ENCODE data around the gene KCNK15.
A peak's percentile ranks its signal among the peaks of the same experiment; 100 is the strongest.
"Not testable (repeated sequence)": the region's sequence is repeated elsewhere in the genome, so short reads cannot be mapped to it uniquely, and the experiment has no call there.

KCNK15 gene

DNA sequence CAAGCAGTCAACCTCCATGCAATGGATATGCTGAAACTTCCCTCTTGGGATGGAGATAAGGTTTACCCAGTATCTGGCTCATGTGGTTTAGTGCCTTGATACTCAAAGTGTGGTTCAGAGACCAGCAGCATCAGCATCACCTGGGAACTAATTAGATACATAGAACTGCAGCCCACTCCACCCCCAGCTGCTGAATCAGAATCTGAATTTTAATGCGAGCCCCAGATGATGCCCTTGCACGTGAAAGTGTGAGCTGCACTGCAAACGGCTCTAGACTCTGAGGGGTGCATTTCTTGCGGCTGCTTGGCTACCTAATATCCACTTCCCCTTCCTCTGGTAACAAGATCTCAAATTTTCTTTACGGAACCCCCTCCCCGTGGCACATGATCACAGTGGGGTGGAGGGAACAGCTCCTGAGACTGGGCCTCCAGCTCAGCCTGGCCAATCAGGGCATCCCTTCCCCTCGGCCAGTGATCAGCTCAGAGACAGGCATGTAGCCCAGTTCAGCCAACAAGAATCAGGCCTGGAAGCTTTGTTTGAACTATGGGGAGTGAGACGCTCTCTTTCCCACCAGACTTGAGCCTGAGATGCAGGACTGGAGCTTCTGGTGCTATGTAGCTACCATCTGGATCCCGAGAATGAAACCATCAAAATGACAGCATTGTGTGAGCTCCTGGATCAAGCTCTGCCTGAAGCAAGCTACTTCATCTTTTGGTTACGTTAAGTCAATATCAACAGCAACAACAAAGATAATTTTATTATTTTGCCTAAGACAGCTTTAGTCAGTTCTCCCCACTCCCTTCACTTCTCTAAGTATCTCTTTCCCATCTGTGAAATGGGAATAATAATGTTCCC is 12.8 kb downstream of the KCNK15 start:
- no peak for DNase-seq (ENCODE audit: low read depth, low spot score)

DNA sequence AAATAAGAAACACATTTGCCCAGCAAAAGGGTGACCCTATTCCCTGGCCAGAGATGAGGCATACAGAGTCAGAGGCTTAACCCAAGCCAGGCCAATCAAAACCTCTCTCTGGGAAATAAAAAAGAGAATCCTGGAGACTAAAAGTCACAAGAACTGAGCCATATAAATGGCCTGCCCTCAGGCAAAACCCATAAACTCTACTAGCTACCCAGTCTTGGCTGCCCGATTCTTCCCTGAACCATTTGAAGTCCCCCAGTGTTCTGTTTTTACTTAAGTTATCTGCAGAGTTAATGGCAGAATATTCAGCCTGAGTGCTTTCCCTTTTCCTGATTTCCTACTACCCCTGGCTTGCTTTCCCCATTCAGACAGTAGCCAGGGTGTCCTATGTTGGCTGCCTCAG is 13.9 kb downstream of the KCNK15 start:
- no peak for DNase-seq (ENCODE audit: low read depth, low spot score)

DNA sequence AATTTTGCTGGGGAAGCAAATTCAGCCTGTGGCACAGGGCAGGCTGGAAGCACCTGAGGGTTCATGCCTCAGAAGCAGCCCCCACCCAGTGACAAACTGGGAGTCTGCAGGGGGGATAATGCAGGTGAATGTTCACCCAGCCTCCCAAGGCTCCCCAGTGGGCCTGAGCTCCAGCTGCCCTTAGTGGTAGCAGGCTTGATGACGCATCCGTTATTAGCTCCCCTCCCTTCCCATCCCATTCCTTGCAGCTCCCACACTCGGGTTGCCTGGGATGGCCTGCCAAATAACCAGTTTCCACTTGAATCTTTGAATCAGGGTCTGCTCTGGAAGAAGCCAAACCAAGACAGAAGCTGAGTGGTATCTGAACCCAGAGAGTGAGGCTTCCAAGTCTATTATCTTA is 15.8 kb downstream of the KCNK15 start:
- no peak for DNase-seq (ENCODE audit: low read depth, low spot score)

DNA sequence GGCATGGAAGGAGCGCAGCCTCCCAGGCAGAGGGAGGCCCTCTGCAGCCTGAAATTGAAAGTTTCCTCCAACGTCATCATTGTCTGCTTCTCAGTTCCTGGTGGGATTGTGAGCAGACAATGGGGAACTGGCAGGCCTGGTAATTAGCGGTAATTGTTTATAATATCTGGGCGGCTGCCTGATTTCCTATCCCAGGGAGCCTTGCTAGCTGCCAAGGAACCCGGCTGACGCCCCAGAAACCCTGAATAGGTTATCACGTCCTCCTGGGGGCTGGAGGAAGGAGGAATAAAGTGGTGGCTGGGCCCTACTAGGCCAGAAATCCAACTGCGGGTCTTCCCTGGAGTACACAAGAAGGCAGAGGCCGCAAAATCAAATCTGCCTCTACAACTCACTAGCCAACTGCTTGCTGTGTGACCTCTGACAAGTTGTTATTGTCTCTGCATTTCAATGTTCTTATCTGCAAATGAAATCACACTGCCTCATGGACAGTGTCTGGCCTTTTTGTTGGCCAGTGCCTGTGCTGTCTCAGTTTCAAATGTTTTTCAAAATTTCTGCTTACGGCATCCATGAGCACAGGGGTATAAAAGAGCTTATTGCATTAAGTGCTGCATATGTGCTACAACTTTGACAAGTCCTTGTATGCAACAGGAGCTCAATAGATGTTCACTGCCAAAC is 16.9 kb downstream of the KCNK15 start:
- DNase-seq (ENCODE audit: low read depth, low spot score), result no peak

DNA sequence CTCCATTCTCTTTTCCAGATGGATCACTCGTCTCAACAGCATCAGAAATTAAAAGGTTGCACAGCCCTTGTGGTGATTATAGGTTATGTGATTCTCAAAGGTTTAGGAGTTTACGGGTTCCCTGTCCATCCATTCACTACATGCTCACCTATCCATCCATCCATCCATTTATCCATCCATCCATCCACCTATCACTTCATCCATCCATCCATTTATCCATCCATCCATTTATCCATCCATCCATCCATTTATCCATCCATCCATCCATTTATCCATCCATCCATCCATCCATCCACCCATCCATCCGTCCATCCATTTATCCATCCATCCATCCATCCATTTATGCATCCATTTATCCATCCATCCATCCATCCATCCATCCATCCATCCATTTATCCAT is 18.1 kb downstream of the KCNK15 start:
- DNase-seq (ENCODE audit: low read depth, low spot score), result not testable (repeated sequence)

DNA sequence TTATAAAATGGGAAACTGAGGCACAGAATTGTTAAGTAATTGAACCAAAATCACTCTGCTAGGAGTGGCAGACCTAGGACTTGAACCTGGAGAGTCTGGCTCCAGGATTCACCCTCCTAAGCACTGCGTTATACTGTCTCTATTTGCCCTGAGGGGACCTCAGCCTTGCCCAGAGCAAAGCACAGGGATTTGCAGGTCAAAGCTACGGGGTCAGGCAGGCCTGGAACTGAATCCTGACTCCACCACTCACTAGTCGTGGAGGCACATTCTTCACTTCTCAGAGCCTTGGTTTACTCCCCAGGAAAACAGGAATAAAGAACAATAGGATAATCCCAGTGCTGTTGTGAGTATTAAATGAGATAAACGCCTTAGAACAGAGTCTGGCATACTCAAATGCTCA is 19.4 kb downstream of the KCNK15 start:
- no peak for DNase-seq (ENCODE audit: low read depth, low spot score)

DNA sequence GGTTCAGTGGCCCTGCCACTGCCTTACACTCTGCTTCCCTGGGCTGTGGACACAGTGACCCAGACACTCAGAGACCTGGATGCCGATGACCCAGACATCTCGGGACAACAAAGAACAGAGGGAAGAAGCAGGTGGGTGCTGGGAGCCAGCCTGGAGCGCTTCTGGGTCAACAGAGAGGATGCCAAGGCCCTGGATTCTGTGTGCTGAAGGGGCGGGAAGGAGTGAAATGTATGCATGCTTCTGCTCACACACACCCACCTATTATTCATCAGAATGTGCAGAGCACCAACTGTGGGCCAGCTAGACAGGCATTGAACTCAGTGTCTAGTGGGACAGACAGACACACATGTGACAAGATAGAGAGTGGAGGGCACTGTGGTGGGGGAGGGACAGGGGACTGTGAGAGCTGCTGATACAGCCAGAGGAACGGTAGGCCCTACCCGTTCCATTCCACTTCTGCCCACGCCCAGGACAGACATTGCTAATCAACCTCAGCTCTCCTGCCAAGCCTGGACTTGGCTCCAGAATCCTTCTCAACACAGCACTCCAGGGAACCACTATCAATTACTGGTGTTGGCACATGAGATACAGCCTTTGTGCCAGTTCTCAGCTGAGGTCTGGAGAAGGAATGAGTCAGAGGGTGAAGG is 20.2 kb downstream of the KCNK15 start:
- DNase-seq (ENCODE audit: low read depth, low spot score), result no peak

DNA sequence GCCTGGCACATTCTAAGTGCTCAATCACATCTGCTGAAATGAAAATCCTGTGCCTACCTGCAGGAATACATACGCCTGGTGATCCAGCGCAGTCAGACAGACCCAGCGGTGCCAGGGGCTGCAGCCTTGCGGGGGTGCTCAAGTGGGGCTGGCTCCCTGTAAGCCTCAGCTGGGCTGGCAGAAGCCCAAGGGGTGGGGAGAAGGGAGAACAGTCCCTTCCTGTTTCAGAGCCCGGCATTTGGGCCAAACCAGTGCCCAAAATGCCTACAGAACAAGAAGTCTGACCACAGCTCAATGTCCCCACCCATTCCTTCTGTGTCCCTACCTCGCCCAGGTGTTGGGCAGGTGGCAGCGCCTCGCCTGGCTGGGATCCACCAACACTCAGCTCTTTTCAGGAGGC is 22.6 kb downstream of the KCNK15 start:
- DNase-seq (ENCODE audit: low read depth, low spot score), result no peak

DNA sequence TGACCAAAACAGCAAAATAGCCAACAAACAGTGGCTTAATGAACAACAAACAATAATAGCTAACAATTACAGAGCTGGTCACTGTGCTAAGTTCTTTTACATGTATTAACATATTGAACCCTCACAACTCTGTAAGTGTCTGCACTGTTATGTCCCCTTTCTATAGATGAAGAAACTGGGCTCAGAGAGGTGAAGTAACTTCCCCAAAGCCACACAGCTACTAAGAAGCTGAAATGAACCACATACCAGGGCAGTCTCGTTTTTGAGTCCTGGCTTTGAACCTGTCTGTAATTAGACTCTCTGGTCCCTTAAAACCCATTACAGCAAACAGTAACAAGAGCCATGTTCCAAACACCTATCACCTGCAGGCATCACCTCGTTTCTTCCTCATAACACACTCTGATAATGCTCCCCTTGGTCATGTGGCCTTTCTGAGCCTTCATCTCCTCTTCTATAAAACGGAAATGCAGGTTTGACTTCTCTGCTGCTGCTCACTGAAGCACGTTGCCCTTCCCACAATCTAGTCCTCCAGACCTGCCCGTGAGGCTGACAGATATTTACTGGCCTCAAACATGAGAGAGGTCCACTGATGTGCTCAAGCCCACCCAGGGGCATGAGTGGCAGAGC is 23.3 kb downstream of the KCNK15 start:
- DNase-seq (ENCODE audit: low read depth, low spot score), result no peak

DNA sequence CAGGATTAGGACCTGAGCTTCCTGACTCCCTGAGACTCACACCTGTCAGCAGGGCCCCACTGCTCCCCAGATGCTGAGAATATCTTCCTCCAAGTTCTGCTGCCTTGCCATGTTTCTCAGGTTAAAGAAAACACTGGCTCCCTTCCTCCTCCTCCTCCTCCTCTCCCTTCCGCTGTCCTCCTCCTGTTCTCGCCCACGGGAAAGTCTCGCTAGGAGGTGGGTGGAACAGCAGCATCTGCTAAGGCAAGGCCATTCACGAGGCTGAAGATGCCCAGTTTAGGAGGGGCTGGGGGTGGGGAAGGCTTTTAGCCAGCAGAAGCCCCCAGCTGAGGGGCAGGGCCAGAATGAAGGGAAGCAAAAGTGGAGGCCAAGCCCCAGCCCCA is 23.8 kb downstream of the KCNK15 start:
- no peak for DNase-seq (ENCODE audit: low read depth, low spot score)

DNA sequence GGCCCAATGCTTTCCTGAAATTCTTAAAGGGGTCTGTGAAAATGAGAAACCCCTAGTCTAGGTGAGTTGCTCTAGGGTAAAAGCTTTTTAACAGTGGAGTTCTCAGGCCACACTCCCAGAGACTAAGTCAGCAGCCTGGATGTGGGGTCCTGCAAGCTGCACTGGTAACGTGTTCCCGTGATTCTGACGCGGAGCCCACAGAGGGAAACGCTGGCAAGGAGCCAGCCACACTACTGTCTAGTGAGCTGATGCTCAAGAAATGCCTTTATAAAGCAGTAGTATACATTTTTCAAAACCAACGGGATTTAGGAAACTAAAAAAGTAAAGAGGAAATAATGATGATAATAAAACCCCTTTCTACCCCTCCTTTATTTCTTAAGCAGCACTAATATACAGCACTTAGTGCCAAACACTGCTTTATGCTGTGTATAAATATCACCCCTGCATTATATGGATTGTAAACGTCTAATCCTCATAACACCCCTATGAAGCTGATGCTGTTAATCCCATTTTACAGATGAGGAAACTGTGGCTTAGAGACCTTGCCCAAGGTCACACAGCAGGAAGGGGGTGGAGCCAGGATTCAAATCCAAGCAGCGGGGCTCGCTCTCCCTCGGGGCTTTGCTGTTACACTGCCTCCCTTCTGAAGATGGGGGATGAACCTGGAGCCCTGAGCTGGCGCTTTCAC is 25.0 kb downstream of the KCNK15 start:
- DNase-seq (ENCODE audit: low read depth, low spot score), result no peak

DNA sequence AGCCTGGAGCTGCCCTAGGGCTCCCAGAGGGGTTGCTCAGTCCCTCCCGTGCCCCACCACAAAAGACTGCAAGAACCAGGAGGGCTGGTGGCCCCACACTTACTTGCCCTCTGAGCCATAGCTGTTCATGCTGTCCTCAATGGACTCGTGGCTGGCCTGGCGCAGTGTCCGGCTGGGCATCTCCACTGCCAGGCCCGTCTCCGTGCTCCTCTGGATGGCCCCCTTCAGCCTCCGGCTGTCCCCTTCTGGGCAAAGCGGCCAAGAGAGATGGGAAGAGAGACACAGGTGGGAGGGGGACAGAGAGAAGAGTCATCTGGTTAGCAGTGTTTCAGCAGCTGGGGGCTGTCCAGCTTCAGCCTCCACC is 25.5 kb downstream of the KCNK15 start:
- no peak for DNase-seq (ENCODE audit: low read depth, low spot score)

DNA sequence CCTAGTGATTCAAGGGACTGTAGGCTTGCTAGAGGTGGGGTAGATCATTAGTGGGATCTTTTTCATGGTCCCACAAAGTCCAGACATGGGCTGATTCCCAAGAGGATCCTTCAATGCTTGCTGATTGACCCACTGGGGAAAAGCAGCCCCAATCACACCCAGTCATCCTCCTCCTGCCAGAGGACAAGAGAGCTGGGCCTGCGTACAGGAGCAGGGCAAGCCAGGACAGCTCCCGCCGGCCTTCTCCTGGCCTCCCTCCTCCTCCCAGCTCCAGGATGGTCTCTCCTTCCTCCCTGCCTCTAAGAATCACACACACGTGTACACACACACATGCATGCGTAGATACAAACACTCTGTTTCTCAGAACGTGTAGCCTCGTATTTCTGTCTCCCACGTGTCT is 27.0 kb downstream of the KCNK15 start:
- no peak for DNase-seq (ENCODE audit: low read depth, low spot score)

DNA sequence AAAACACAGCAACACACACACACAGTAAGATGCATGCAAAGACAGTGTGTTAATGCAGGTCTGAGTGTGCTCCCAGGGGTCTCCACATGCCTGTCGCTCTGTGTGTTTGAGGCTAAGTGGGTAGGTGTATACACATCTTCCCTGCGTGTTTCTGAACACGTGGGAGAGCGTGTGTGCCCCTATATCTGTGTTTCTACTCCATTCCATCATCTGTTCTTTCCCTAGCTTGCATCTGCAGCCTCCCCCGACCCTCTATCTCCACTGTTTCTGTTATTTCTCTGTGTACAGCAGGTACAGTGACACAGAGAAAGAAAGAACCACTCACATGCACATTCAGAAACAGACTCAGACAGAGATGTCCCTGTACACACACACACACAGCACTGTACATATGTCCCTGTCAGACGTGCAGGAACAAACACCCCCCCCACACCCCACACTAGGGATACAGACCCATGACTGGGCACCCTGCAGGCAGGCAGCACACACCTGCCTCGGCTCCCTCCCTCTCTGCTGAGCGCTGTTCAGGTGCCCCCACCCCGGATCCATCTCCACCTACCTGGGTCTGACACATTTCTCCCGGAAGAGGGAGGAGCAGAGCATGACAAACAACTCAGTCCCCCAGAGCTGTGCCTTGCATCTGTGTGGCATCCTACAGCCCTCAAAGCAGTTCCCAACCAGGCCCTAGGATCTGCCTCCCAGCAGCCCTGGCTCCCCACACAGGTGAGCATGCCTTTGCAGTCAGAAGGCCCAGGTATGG is 27.6 kb downstream of the KCNK15 start:
- DNase-seq (ENCODE audit: low read depth, low spot score), result no peak

DNA sequence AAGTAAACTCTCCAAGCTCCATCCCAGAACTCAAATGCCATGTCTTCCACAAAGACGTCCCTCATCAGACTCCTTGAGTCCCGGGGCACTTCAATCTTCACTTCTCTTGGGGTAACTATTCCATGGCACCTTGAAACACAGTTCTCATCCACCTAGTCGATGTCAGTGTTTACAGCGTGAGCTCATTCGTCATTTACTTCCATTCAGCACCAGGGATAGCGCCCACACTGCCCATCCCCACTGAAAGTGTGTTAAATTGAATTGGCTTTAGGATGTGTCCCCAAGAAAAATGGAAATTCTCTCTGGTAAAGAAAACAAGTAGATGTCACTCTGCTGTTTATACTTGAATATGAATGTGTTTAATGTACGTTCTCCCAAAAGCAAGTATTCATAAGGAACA is 31.3 kb downstream of the KCNK15 start:
- DNase-seq (ENCODE audit: low read depth, low spot score), result no peak

DNA sequence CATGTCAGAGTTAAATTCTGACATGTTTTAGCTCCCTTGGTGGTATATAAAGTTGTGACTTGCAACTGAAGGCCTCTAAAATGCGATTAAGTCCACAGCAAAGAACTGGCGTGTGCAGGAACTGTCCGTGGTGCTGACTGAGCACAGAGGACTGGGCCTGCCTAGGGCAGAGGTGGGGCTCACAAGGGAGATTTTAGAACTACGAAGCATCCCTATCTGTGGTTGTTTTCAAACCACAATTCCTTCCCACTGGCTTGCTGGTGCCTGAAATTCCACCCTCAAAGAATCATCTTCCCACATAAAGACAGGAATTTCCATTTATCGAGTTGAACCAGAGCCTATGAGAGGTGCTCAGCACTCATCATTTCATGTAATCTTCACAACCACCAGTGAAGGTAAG is 34.6 kb downstream of the KCNK15 start:
- DNase-seq (ENCODE audit: low read depth, low spot score), result peak; percentile 21

DNA sequence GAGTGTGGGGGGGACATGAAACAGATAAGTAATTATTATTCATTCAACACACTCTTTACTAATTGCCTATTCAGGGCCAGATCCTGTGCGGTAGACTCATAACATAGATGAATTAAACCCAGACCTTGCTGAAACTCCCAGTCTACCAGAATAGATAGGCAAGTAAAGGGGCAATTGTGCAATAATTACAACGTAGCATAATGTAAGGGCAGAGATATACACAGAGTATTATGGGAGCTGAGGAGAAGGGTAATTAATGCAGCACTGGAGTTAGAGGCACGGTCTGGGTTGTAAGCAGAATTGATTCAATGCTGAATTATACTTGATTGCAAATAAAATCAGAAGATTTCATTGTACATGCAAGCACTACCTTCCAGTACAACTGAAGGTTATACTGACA is 35.5 kb downstream of the KCNK15 start:
- DNase-seq (ENCODE audit: low read depth, low spot score), result no peak

DNA sequence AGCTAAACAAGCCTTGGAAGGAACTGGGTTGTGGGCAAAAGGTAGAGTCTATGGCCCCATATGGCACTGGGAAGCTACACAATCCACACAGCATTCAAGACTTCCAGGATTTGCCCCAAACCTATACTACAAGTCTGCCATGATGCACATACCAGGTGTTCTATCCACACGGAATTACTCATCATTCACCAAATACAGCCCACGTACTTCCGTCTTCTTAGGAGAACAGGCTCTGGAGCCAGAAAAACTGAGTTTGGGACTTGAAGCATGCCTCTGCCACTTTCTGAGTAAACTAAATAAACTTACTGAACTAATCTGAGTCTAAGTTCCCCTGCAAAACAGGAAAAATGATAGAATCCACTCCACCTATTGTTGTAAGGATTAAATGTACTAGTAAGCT is 36.1 kb downstream of the KCNK15 start:
- no peak for DNase-seq (ENCODE audit: low read depth, low spot score)

DNA sequence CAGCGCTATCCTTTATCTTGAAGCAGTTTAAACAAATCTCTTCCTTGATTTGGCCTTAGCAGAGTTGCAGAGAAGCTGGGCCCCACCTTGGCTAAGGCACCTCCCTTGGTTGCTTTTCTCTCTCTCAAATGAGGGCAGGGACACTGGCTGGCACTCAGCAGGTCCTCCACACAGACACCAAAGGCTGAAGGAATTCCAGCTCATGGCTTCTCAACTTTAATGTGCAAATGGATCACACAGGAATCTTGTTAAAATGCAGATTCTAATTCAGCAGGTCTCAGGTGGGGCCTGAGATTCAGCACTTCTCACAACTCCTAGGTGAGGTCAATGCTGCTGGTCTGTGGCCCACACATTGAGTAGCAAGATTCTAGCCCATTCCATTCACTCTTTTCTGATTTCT is 39.0 kb downstream of the KCNK15 start:
- DNase-seq (ENCODE audit: low read depth, low spot score), result no peak

DNA sequence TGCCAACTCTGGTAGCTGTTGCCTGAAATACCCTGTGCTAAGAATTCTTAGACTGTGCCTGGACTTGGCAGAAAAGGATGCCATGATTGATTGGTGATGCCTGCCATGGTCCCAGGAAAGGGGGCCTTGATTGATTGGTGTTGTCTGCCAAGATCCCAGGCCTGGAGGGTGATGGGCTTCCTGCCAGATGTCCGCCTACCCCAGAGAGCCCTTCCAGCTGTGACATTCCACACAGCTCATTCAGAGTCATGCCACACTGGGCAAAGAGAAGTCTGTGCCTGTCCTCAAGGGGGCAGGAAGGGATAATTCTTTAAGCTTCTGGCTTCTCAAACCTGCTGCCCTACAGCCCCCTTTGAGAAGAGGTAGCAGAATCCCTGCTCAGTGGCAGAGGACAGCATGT is 40.1 kb downstream of the KCNK15 start:
- no peak for DNase-seq (ENCODE audit: low read depth, low spot score)

DNA sequence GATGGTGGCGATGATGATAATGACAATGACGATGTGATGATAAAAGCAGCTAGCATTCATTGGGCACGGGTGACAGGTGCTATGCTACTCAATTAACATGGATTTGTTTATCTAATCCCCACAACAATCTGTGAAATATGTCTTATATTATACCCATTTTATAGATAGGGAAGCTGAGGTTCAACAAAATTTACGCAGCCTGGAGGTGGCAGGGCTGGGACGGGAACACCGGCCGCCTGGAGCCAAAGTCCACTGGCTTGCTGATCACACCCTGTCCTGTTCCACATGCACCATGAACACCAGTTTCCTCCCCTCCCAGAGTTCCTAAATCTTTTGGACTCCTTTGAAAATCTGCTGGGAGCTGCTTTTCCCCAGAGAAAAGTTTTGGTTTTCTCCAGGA is 41.6 kb downstream of the KCNK15 start:
- DNase-seq (ENCODE audit: low read depth, low spot score), result no peak

Measured in smooth muscle cell of the brain vasculature (primary cell).